HG03460 (cell line): ENCODE measurements around the gene SRGAP2B.
"Not testable (repeated sequence)": the region's sequence is repeated elsewhere in the genome, so short reads cannot be mapped to it uniquely, and the experiment has no call there.

Experiments used
- ATAC-seq: cut with Tn5 transposase; IDR thresholded peaks from one replicate; pipeline ENCODE4 v1.9.1; 2021; ENCODE audit not compliant: unreplicated experiment

SRGAP2B gene

DNA sequence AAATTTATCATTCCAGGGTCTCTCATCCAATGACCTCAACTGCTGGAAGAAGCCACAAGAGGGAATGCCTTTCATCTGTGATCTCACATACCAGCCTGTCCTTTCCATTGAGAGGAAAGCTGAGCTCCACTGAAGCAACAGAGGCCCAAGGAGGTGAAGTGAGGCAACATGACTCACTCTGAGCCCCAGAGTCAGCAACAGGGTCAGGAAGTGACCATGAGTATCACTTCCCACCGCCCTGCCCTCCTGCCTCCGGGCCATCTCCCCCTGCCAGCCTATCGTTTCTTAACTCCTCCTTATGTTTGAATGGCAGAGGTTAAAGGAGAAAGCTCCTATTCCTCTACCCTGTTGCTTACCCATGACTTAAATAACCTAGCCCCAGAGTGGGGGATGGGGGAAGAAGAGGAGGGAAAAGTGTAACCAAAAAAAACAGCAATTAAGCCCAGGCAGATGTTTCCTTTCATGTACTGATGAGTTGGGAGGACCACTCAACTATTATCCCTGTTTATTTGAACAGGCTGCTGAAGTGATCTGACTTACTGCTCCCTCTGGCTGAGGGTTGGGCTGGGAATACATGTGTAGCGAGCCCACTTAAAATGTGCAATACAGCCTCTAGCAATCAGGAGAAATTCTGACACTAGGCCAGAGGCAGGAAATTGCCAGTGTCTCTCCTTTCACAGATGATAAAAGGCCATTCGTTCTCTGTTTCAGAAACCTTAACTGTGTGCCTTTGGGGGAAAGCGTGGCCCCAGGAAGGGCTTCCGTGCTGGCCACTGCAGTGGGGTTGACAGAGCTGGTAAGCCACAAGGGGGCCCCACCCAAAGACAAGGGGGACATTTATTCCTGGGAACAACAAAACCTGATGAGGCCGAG, 177.7 kb downstream of the SRGAP2B start:
- ATAC-seq, result not testable (repeated sequence)

- ATAC-seq, result not testable (repeated sequence)
Observed at GRCh38 chr1:144913977-144914734, 181.0 kb downstream of the SRGAP2B start.

GRCh38 chr1:144913458-144913857, 181.7 kb downstream of the SRGAP2B start:
- ATAC-seq, result not testable (repeated sequence)

- not testable (repeated sequence) for ATAC-seq
Observed at GRCh38 chr1:144910729-144911128, 184.4 kb downstream of the SRGAP2B start.

DNA sequence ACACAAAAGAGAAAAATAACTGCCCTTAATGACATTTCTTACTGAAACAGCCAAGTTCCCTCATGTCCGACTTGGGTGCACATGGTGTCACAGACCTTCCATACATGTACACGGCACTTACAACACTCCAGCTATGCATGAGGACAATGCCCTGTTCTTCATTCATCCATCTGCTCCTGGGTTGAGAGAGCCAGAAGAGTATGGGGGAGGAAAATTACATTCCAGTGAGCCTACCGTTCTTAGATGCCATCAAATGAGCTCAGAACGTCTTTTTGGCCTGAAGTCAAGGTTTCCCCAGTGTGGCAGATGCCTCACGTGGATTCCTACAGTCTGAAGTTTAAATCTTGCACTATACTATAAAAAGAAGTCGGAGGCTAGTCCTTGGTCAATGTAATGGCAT, 194.3 kb downstream of the SRGAP2B start:
- not testable (repeated sequence) for ATAC-seq

GRCh38 chr1:144894454-144895201, 200.5 kb downstream of the SRGAP2B start:
- ATAC-seq, result not testable (repeated sequence)

GRCh38 chr1:144893710-144894438, 201.3 kb downstream of the SRGAP2B start:
- ATAC-seq, result not testable (repeated sequence)

- ATAC-seq, result not testable (repeated sequence)
Observed at GRCh38 chr1:144893062-144893461, 202.1 kb downstream of the SRGAP2B start.

DNA sequence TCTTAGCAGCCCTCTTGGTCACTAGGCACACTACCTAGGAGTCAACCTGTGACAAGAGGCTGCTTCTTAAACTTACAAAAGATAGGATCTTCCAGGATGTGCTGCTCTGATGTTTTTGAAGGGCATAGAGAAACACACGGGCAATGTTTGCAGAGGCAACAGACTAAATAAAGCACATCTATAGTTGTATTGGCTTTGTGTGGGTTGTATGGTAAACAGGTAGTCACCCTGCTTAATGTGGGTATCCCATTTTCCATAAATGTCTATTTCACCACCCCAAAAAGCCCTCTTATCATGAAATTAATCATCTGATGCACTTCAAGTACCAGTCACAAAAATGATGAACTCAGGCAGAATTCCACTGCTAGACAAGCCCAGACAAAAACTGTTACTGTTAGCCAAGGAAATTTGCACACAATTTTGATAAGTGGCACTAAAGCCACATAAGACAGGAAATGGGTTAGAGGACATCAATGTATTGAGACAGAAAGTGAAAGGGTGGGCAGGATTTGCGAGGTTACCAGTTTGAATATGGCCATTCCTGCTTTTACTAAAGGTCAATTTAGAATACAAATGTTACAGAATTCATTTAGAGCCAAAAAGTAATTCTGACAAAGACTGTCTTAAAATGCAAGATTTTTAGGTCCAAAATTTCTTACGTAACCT, 205.5 kb downstream of the SRGAP2B start:
- ATAC-seq, result not testable (repeated sequence)

- ATAC-seq, result not testable (repeated sequence)
Observed at GRCh38 chr1:144883022-144883421, 212.1 kb downstream of the SRGAP2B start.

DNA sequence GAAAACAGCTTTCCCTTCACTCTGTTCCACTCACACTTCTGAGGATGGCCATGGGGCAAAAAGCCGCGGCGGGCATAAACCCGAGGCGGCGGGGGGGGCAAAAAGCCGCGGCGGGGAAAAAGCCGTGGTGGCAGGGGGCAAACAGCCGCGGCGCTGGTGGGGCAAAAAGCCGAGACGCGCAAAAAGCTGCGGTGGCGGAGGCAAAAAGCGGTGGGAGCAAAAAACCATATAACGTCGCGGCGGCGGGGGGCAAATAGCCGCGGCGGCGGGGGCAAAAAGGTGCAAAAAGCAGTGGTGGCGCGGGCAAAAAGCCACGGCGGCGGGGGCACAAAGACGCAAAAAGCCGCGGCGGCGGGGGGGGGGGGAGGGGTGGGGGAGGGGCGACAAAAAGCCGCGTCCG, 212.8 kb downstream of the SRGAP2B start:
- not testable (repeated sequence) for ATAC-seq

DNA sequence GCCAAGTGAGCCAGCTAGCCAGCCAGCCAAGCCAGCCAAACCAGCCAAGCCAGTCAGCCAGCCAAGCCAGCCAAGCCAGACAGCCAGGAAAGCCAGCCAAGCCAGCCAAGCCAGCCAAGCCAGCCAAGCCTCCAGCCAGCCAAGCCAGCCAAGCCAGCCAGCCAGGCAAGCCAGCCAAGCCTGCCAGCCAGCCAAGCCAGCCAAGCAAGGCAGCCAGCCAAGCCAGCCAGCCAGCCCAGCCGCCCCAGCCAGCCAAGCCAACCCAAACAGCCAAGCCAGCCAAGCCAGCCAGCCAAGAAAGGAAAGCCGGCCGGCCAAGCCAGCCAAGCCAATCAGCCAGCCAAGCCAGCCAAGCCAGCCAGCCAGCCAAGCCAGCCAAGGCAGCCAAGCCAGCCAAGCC, 236.5 kb downstream of the SRGAP2B start:
- ATAC-seq, result not testable (repeated sequence)
